ENCODE results near the gene PALD1.

- TF ChIP-seq CEBPB (tag; IDR thresholded peaks at IDR 0.05) (no peak), KAT7 (CRISPR knock-in tag; IDR thresholded peaks at IDR 0.05; ENCODE audit: borderline replicate concordance) (no peak), FOXP1 (CRISPR knock-in tag; IDR thresholded peaks at IDR 0.05) (no peak), SUPT5H (IDR thresholded peaks at IDR 0.05) (no peak), CHAMP1 (IDR thresholded peaks at IDR 0.05) (no peak), JUND (IDR thresholded peaks at IDR 0.05; ENCODE audit: borderline replicate concordance, low read depth, low read length) (no peak), JUND (tag; IDR thresholded peaks at IDR 0.05; ENCODE audit: borderline replicate concordance, low read depth, low read length) (no peak), CTCF (IDR thresholded peaks at IDR 0.05 in 2 of 3, conservative IDR thresholded peaks at IDR 0.05 in 1 of 3; ENCODE audit: insufficient read depth in 2 of 3, low read depth in 1 of 3, low read length in 3 of 3) (no peak), NBN (IDR thresholded peaks at IDR 0.05; ENCODE audit: low read depth) (no peak), BRD4 (IDR thresholded peaks at IDR 0.05) (no peak), POLR2A (conservative IDR thresholded peaks at IDR 0.05) (no peak), ZSCAN29 (IDR thresholded peaks at IDR 0.05) (no peak), POLR2AphosphoS5 (IDR thresholded peaks at IDR 0.05; ENCODE audit: control insufficient read depth, insufficient read depth, low read depth, low read length) (no peak), FOXK2 (conservative IDR thresholded peaks at IDR 0.05 in 1 of 2, IDR thresholded peaks at IDR 0.05 in 1 of 2; ENCODE audit: low read depth in 2 of 2) (no peak), REST (IDR thresholded peaks at IDR 0.05; ENCODE audit: borderline replicate concordance) (no peak), REST (CRISPR knock-in tag; IDR thresholded peaks at IDR 0.05; ENCODE audit: low read depth) (no peak)
These were observed 115.6 kb downstream of the PALD1 start for GRCh38 chr10:70594161-70594560.
